NCI-H2029 (cell line): ENCODE measurements around the gene MTMR6.

ENCODE experiments used
- DNase-seq: peaks from one replicate; lab custom pipeline; 2025; lab: John Stamatoyannopoulos, UW

The MTMR6 gene

DNA sequence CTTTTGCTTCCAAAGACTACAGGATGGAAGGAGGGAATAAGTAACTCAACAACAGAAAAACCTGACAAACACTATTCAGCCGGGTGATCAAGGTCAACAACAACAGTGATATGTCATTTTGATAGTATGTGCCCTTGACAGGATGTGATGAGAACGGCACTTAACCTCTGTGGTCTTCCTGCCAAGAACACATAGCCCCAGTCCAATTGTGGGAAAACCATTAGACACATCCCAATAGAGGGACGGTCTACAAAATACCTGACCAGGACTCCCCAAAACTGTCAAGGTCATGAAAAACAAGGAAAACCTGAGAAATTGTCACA, 72.1 kb downstream of the MTMR6 start:
- DNase-seq: no peak

DNA sequence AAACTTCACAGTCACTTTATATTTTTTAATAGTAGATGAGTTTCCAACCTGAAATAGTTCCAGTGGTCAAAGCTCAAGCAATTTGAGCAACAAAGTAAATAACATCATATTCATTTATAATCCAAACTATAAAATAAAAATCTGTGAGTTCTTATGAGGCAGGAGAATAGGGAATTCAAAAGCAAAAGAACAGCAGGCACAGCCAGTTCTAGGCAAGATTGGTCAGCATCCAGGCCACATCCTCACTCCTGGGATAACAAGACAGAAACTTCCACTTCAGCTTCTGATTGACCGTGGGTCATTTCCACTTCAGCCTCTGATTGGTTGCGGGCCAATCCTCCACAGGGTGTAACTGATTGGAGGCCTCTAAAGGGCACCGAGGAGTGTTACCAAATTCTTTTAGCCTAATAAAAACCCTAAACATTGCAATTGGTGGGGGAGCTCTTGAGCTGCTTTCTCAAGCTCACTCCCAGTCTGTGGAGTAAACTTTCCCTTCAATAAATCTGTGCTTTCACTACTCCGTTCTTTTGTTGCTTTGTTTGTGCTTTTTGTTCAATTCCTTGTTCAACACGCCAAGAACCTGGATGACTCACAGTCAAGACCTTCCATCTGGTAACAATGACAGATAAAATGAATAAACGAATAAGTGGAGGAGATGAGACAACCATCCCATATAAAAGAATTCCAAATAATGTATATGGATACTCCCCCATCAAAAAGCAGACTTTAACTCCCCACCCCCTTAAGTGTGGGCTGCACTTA, 72.6 kb downstream of the MTMR6 start:
- no peak for DNase-seq

DNA sequence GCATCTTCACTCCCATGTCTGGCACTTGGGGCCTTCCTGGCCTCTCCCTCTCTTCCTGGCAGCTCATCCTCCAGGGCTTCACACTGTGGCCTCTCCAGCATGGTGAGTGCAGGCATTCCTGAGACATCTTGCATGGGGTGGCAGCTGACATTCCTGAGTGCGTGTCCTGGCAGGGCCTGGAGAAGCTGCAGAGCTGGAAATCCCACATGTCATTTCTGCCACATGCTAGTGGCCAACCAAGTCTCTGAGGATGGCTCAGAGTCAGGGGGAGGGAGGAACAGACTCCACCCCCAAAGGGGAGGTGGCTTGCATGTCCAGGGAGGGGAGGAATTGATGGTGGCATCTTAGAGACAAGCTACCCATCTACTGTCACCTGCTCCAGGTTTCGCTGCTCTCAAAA, 73.6 kb downstream of the MTMR6 start:
- no peak for DNase-seq

DNA sequence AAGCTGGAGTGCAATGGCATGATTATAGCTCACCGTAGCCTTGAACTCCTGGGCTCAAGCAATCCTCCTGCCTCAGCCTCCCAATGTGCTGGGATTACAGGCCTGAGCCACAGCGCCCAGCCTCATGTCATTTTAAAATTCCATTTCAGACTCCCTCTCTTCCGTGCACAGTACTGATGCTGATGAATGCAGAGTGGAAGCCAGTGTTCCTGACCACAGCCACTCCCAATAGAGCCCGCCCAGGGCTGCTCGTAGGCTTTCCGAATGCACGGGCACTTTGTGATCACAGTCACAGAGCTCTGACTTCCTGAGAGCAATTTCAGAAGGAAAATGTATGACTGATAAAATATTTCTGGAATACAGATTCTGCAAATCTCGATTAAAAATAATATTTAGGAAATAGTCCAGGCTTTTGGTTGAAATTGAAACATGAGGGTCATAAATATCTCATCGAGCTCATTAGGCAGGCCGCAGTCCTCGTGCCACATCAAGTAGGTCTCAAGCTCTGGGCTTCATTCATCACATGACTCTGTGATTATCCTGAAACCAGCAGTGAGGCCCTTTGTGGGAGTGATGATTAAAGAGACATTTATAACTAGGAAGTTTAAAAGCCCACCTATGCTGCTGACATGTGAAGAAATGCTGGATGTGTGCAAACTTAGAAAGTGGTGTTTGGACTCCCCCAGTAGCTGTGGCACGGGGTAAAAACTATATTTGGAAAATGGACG, 76.3 kb downstream of the MTMR6 start:
- no peak for DNase-seq

DNA sequence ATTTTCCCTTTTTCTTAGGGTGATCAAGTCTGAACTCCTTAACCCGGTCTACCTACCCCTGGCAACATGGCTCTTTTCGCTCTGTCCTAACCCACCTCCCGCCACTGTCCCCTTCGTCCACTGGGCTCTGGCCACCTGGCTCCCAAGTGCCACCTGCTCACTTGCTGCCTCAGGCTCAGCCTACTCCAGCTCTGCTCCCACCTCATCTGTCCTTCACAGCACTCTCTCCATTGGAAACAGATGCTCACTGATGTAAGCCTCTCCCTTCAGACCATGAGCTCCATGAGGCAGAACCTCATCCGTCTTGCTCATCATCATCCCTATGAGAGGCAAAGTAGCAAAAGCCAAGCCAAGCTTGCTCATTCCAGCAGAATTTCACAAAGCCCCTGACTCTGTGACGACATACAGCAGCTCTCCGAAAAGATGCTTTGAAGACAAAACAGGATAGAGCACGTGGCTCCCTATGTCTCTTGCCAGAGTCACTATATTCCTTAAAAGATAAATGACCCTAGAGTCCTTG, 79.9 kb downstream of the MTMR6 start:
- no peak for DNase-seq

DNA sequence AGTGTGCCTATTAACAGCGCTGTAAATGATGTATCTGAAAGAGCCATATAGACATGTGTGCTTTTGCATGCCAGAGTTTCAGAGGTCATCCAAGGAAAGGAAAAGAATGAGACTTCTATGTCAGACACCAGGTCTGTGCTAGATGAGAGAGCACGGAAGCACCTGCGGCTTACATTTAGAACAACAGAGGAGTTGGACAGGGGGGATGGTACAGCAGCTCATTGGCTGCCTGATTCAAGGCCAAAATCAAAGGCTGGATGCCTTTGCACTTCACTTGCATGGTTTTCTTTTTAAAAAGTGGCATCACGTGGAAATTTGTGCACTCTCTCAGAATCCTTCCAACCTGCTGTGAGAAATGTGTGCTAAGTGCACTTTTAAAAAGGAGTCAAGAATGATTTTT, 82.4 kb downstream of the MTMR6 start:
- DNase-seq: no peak

DNA sequence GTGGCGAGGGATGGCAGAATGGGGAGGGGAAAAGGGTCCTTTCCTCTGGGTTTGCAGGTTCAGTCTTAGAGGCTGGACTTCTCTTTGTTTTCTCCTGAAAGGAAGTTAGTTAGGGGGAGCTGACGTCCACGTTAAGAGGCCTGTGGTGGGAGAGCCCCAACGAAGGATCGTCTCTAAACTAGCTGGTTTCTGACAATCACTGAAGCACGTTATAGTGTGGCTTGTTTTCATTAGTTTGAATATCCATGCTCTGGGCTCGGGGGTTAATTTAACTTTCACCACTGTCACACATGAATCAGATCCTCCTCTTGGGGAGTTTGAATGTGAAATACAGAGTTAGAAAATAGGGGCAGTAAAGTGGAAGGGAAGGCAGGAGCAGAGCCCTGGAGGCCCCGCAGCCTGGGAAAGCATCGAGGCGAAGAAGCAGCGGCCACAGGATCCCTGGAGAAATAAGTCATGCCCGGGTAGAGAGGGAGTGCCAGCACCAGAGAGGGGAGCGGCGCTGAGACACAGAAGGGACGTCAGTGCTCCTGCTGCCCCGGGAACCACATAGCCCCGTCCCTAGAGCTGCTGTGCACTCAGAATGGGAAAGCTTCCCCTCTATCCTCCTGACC, 84.1 kb downstream of the MTMR6 start:
- no peak for DNase-seq

DNA sequence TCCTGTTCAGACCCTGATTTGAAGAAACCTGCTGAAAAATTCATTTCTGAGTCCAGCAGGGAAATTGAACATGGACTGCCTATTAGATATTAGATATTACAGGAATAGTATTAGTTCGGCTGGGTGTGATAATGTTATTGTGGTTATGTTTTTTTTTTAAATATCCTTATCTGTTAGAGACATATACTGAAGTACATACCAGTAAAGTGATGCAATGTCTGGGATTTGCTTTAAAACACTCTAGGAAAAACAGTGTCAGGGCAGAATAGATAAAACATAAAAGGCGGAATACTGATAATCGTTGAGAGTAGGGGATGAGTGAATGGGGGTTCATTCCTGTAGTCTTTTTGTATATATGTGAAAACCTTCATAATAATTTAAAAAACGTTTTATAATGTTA, 86.5 kb downstream of the MTMR6 start:
- no peak for DNase-seq

DNA sequence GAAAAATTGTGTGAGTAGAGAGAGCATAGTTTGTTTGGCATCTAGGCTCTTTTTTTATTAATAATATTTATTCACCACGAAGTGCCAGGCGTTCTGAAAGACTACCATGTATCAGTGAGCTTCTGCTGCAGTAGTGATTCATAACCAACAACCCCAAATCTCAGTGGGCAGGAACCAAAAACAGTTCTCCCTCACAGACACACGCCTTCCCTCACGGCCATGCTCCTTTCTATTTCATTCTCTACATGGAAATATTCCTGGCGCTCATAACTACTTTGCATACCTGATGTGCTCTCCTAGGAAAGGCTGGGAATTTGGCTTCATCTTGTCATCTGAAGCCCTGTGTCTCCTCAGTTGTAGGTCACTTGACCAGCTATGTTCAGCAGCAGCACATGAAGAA, 88.6 kb downstream of the MTMR6 start:
- DNase-seq: no peak

DNA sequence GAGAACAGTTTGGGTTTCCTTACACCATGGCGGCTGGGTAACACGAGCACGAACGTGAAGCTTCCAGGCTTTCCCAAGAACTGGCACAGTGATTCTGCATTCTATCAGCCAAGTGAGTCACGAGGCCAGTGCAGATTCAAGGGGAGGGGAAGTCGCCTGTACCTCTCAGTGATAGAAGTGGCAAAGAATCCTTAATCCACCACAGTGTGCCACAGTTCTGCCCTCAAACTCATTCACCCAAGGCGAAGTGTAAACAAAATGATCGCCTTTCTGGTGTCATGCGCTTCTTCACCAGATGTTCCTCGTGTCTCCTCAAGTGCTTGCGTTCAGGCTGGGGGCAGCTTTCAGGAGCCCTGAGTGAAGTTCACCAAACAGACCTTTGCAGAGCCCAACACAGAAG, 90.3 kb downstream of the MTMR6 start:
- no peak for DNase-seq
